Gastrocnemius medialis (tissue), 4 donors: Measurements from ENCODE around the gene GRPEL1.

Experiments used
- POLR2A ChIP-seq, 2 donors: fragments of 450-650 bp; IDR thresholded peaks; one replicate each; pipeline ENCODE4 v1.6.1; 2017; ENCODE audit warnings: antibody characterized with exemption in 2 of 2, mild to moderate bottlenecking in 2 of 2, moderate library complexity in 2 of 2
- TF ChIP-seq, protein P1 (sequence below), 5 experiments: fragments of 450-650 bp in 3 of 5; fragments of 200-600 bp in 2 of 5; sonication (generic) in 2 of 5; IDR thresholded peaks in 4 of 5; conservative IDR thresholded peaks in 1 of 5; 1 replicate in 4 of 5; 2 replicates in 1 of 5; pipeline ENCODE4 v1.5.1; 2016 to 2019; ENCODE audit warnings: antibody characterized with exemption in 5 of 5, mild to moderate bottlenecking in 3 of 5, moderate library complexity in 3 of 5

DNA sequence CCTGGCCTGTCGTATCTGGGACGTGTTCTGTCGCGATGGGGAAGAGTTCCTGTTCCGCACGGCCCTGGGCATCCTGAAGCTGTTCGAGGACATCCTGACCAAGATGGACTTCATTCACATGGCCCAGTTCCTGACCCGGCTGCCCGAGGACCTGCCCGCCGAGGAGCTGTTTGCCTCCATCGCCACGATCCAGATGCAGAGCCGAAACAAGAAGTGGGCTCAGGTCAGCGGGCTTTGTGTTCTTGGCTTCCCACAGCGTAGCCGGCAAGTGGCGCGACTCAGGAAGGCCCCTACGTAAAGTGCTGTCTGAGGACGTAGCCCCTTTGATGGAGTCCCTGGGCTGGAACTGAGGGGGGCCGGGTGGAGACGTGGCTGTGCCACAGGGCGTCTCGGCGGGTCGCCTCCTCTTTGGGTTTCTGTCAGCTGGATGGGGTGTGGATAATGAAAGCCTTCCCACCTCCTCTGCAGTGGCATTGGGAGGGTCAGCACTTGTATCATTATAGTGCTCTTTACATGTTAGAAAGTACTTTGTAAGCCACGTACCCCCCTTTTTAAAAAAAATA, 42.7 kb downstream of the GRPEL1 start:
- TF ChIP-seq, protein P1, sequence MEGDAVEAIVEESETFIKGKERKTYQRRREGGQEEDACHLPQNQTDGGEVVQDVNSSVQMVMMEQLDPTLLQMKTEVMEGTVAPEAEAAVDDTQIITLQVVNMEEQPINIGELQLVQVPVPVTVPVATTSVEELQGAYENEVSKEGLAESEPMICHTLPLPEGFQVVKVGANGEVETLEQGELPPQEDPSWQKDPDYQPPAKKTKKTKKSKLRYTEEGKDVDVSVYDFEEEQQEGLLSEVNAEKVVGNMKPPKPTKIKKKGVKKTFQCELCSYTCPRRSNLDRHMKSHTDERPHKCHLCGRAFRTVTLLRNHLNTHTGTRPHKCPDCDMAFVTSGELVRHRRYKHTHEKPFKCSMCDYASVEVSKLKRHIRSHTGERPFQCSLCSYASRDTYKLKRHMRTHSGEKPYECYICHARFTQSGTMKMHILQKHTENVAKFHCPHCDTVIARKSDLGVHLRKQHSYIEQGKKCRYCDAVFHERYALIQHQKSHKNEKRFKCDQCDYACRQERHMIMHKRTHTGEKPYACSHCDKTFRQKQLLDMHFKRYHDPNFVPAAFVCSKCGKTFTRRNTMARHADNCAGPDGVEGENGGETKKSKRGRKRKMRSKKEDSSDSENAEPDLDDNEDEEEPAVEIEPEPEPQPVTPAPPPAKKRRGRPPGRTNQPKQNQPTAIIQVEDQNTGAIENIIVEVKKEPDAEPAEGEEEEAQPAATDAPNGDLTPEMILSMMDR (IDR thresholded peaks at IDR 0.05 in 4 of 5, conservative IDR thresholded peaks at IDR 0.05 in 1 of 5) = no peak
- TF ChIP-seq POLR2A (IDR thresholded peaks at IDR 0.05) = no peak
